ENCODE measurements around the gene DRD3. TPM values are rescaled to one million over a fixed set of nuclear protein-coding genes. Genes with fewer than 3 reads are reported as not detected.

Gene DRD3
- total RNA-seq, 1 experiment from 2014 or later = not detected

GRCh38 chr3:114213292-114213626 is 34.4 kb upstream of the DRD3 start:
- DNase-seq = no peak
- TF ChIP-seq CTCF (conservative IDR thresholded peaks at IDR 0.05) = no peak
- Histone ChIP-seq H2AFZ (ENCODE audit: low read length) (no peak overlapping the region), H3K27ac (ENCODE audit: insufficient read length, low read depth, low read length) (peak overlapping the region; percentile 54), H3K9ac (ENCODE audit: extremely low read depth, insufficient read length, low read length) (no peak overlapping the region), H3K14ac (ENCODE audit: insufficient read depth, low read length) (no peak overlapping the region), H2BK15ac (ENCODE audit: low read depth, low read length) (no peak overlapping the region), H3K18ac (ENCODE audit: insufficient read length, low read depth, low read length) (no peak overlapping the region), H2BK120ac (ENCODE audit: low read depth, low read length, poor library complexity, severe bottlenecking) (no peak overlapping the region), H4K8ac (replicated peaks; ENCODE audit: insufficient read length, low read depth, low read length) (no peak overlapping the region), H3K23ac (ENCODE audit: insufficient read length, low read depth, low read length) (no peak overlapping the region), H4K5ac (ENCODE audit: insufficient read length, low read depth, low read length) (no peak overlapping the region), H3K4me1 (ENCODE audit: insufficient read depth, low read length) (peaks cover 4% of the 10 kb centered on the region; the same call in 1 of the 2 replicates), H3K79me1 (ENCODE audit: insufficient read depth, low read depth, low read length, poor library complexity, severe bottlenecking) (no peaks in the 10 kb centered on the region), H3T11ph (ENCODE audit: low read length) (no peak overlapping the region), H3K4ac (ENCODE audit: low read depth, low read length) (no peak overlapping the region), H2BK20ac (ENCODE audit: low read depth, low read length, poor library complexity, severe bottlenecking) (no peak overlapping the region), H3K23me2 (ENCODE audit: insufficient read length, low read depth, low read length, poor library complexity, severe bottlenecking) (no peaks in the 10 kb centered on the region), H3K27me3 (ENCODE audit: insufficient read depth, low read length) (no peaks in the 10 kb centered on the region; the same call in 1 of the 2 replicates), H4K91ac (ENCODE audit: insufficient read length, low read depth, low read length) (no peak overlapping the region), H3K79me2 (ENCODE audit: insufficient read depth, low read length) (no peaks in the 10 kb centered on the region), H3K56ac (ENCODE audit: insufficient read length, low read depth, low read length) (no peak overlapping the region), H3K4me2 (ENCODE audit: insufficient read depth, insufficient read length, low read length) (no peak overlapping the region), H2BK5ac (ENCODE audit: insufficient read length, low read length) (no peak overlapping the region), H3K9me3 (ENCODE audit: control insufficient read depth, low read depth, low read length) (no peaks in the 10 kb centered on the region), H2AK5ac (ENCODE audit: insufficient read length, low read length) (no peak overlapping the region), H4K20me1 (ENCODE audit: control insufficient read depth, insufficient read depth, insufficient read length) (no peaks in the 10 kb centered on the region), H2BK12ac (ENCODE audit: insufficient read length, low read depth, low read length) (no peak overlapping the region)
- no peak overlapping the region; a peak in 1 of 5 replicates for H3K4me3 Mint-ChIP-seq
- no CpG with 5 or more reads among the region's 4 CpGs for WGBS (ENCODE audit: extremely low coverage, insufficient read length, low lambda C conversion rate)
- H3K27me3 Mint-ChIP-seq (ENCODE audit: low read depth) = no peaks in the 10 kb centered on the region; the same call in none of the 2 replicates
- peaks cover 0 to 6% of the 10 kb centered on the region in 2 experiments; a peak in 1 of 5 replicates for H3K9me3 Mint-ChIP-seq
- no peaks in the 10 kb centered on the region for H3K36me3 Mint-ChIP-seq (ENCODE audit: insufficient read depth in 1 of 3, low read depth in 3 of 3)
- no peaks in the 10 kb centered on the region; a peak in 2 of 4 replicates for H3K4me1 Mint-ChIP-seq
- no peak overlapping the region for H3K27ac Mint-ChIP-seq

Measured in H9 (cell line).